HS-5 (cell line): ENCODE data around the gene RIOK3.

Experiments used
- DNase-seq: peaks from one replicate; pipeline ENCODE4 v3.0.0-alpha.2; 2012; ENCODE audit warnings: low read depth

The RIOK3 gene

DNA sequence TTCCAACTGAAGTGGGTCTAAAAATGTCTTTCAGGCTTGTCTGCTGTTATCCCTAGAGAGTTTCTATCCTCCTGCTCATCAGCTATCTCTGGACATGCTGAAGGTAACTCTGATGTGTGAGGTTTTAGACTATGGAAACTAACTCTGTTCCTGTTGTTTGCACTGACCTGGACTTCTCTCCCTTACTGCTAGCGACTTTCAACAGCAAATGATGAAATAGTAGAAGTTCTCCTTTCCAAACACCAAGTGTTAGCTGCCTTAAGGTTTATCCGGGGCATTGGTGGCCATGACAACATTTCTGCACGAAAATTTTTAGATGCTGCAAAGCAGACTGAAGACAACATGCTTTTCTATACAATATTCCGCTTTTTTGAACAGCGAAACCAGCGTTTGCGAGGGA is 77.1 kb downstream of the RIOK3 start:
- no peak for DNase-seq

DNA sequence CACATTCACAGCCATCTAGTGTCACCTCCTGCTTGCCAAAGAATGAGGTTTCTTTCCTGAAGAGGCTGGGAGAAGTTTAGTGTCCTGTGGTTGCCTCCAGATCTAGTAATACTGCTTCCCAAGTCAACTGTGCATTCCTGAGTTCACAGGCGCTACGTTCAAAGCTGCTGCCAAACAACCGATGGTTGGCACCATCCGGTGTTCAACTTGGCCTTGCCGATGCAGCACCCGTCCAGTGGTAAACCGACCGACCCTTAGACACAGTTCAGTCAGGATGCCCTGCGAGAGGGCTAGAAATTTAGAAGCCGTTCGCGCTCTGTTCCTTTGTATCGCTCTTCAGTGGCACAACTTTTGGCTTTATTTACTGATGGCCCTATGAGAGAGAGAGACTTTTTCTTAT is 78.8 kb downstream of the RIOK3 start:
- no peak for DNase-seq
